Endodermal cell (in vitro differentiated cells): ENCODE results near the gene UGT1A3. TPM values are rescaled to one million over a fixed set of nuclear protein-coding genes. Genes with fewer than 3 reads are reported as not detected.
A peak's percentile ranks its signal among the peaks of the same experiment; 100 is the strongest.

Experiments used
- DNase-seq: peaks from one replicate; pipeline ENCODE4 v3.0.0-alpha.2; 2017
- H3K27ac ChIP-seq: 2 replicates; pipeline ENCODE4 v1.5.1; 2013; ENCODE audit warnings: mild to moderate bottlenecking, low read depth, low read length, moderate library complexity
- H3K27me3 ChIP-seq: 2 replicates; pipeline ENCODE4 v1.6.1; 2013; ENCODE audit warnings: mild to moderate bottlenecking, low read length, moderate library complexity; ENCODE audit not compliant: insufficient read depth, control insufficient read depth, poor library complexity, severe bottlenecking
- H3K36me3 ChIP-seq: 2 replicates; pipeline ENCODE4 v1.7.0; 2013; ENCODE audit warnings: mild to moderate bottlenecking, low read length, moderate library complexity; ENCODE audit not compliant: control insufficient read depth, insufficient read depth
- H3K4me1 ChIP-seq: one replicate; pipeline ENCODE4 v1.7.0; 2013; ENCODE audit warnings: low read length; ENCODE audit not compliant: control insufficient read depth, insufficient read depth
- H3K4me3 ChIP-seq: 2 replicates; pipeline ENCODE4 v1.5.1; 2013; ENCODE audit warnings: mild to moderate bottlenecking, low read length, moderate library complexity
- H3K9ac ChIP-seq: 2 replicates; pipeline ENCODE4 v1.6.1; 2013; ENCODE audit warnings: mild to moderate bottlenecking, low read length, moderate library complexity; ENCODE audit not compliant: poor library complexity, severe bottlenecking; ENCODE audit errors: extremely low read depth
- H3K9me3 ChIP-seq: 2 replicates; pipeline ENCODE4 v1.6.1; 2013; ENCODE audit warnings: mild to moderate bottlenecking, low read length, moderate library complexity; ENCODE audit not compliant: control insufficient read depth
- H3K27ac Mint-ChIP-seq: 2 replicates; pipeline ENCODE4 v1.8.0; 2020; ENCODE audit warnings: mixed read lengths
- H3K27me3 Mint-ChIP-seq: 2 replicates; pipeline ENCODE4 v1.8.0; 2021; ENCODE audit warnings: mild to moderate bottlenecking, mixed read lengths; ENCODE audit not compliant: insufficient read depth
- H3K36me3 Mint-ChIP-seq: 2 replicates; pipeline ENCODE4 v1.8.0; 2020; ENCODE audit warnings: low read depth, mixed read lengths
- H3K4me1 Mint-ChIP-seq: 2 replicates; pipeline ENCODE4 v1.8.0; 2020; ENCODE audit warnings: mixed read lengths
- H3K4me3 Mint-ChIP-seq: 2 replicates; pipeline ENCODE4 v1.8.0; 2020; ENCODE audit warnings: mild to moderate bottlenecking, moderate library complexity, mixed read lengths
- H3K9me3 Mint-ChIP-seq: 2 replicates; pipeline ENCODE4 v1.8.0; 2020; ENCODE audit warnings: mild to moderate bottlenecking, mixed read lengths
- CTCF ChIP-seq: fragments of 200-600 bp; sonication (generic); conservative IDR thresholded peaks from 2 replicates; pipeline ENCODE4 v1.5.0; 2021; ENCODE audit warnings: antibody characterized with exemption, mild to moderate bottlenecking
- WGBS, 2 experiments: methylation state at CpG; one replicate each; pipeline versions ENCODE4 v1.1.5 to v1.1.7; 2013; ENCODE audit warnings: missing lambda C conversion rate in 2 of 2, mixed read lengths in 1 of 2; ENCODE audit not compliant: insufficient coverage in 1 of 2, insufficient read length in 1 of 2; 5-methylcytosine and 5-hydroxymethylcytosine counted together
- total RNA-seq, 2 donors: library from RNA; stranded (reverse); fragmentation: NEBNext Ultra II Directional in 1 of 2; extraction: Animal tissue kit (Norgen Biotek cat#: 25700) in 1 of 2; gene quantifications; 2 replicates in 1 of 2; 3 replicates in 1 of 2; pipeline ENCODE4 v1.2.1, GENCODE V29; 2021

The UGT1A3 gene
- total RNA-seq, 2 donors from 2014 or later = not detected

- DNase-seq = peak; percentile 44
Measured at GRCh38 chr2:233801357-233802131, 72.7 kb downstream of the UGT1A3 start.

GRCh38 chr2:233802132-233802815, 73.4 kb downstream of the UGT1A3 start:
- WGBS, 2 experiments = 80 to 83% methylated on average over 1 to 3 of the region's 3 CpGs
- peak; percentile 23 for DNase-seq
- Histone ChIP-seq H3K9ac (no peak overlapping the region), H3K36me3 (no peaks in the 10 kb centered on the region), H3K27ac (no peak overlapping the region), H3K4me3 (no peak overlapping the region), H3K9me3 (no peaks in the 10 kb centered on the region), H3K27me3 (no peaks in the 10 kb centered on the region), H3K4me1 (no peaks in the 10 kb centered on the region)
- H3K4me1 Mint-ChIP-seq = no peaks in the 10 kb centered on the region
- no peak for TF ChIP-seq CTCF
- H3K36me3 Mint-ChIP-seq = no peaks in the 10 kb centered on the region
- no peak overlapping the region for H3K27ac Mint-ChIP-seq
- H3K9me3 Mint-ChIP-seq = peaks cover 5% of the 10 kb centered on the region
- H3K4me3 Mint-ChIP-seq = no peak overlapping the region
- H3K27me3 Mint-ChIP-seq = peaks cover 14% of the 10 kb centered on the region

More at GRCh38 chr2:233801357-233802131, 72.7 kb downstream of the UGT1A3 start:
- H3K27ac ChIP-seq = no peak overlapping the region
- H3K9ac ChIP-seq = no peak overlapping the region
- H3K9me3 ChIP-seq = no peaks in the 10 kb centered on the region
- Mint-ChIP-seq H3K4me3 (no peak overlapping the region), H3K27ac (no peak overlapping the region), H3K27me3 (peaks cover 14% of the 10 kb centered on the region), H3K36me3 (no peaks in the 10 kb centered on the region), H3K9me3 (peaks cover 5% of the 10 kb centered on the region), H3K4me1 (no peaks in the 10 kb centered on the region)
- 85 to 89% methylated on average over 3 to 9 of the region's 9 CpGs for WGBS, 2 experiments
- no peaks in the 10 kb centered on the region for H3K4me1 ChIP-seq
- H3K36me3 ChIP-seq = no peaks in the 10 kb centered on the region
- H3K27me3 ChIP-seq = no peaks in the 10 kb centered on the region
- H3K4me3 ChIP-seq = no peak overlapping the region
- TF ChIP-seq CTCF = no peak

- Histone ChIP-seq H3K9me3 (no peaks in the 10 kb centered on the region), H3K4me3 (no peak overlapping the region), H3K9ac (no peak overlapping the region), H3K27me3 (no peaks in the 10 kb centered on the region), H3K36me3 (no peaks in the 10 kb centered on the region), H3K27ac (no peak overlapping the region), H3K4me1 (no peaks in the 10 kb centered on the region)
- Mint-ChIP-seq H3K4me1 (no peaks in the 10 kb centered on the region), H3K27ac (no peak overlapping the region), H3K27me3 (peaks cover 12% of the 10 kb centered on the region), H3K36me3 (no peaks in the 10 kb centered on the region), H3K9me3 (peaks cover 5% of the 10 kb centered on the region), H3K4me3 (no peak overlapping the region)
- no peak for DNase-seq
- WGBS, 2 experiments = 85 to 100% methylated on average over 1 to 2 of the region's 2 CpGs
- TF ChIP-seq CTCF = no peak
Measured at GRCh38 chr2:233803292-233803911, 74.6 kb downstream of the UGT1A3 start.
